ENCODE data around the gene FBLN2. TPM values are rescaled to one million over a fixed set of nuclear protein-coding genes. Genes with fewer than 3 reads are reported as not detected.
A peak's percentile ranks its signal among the peaks of the same experiment; 100 is the strongest.
"Not testable (repeated sequence)": the region's sequence is repeated elsewhere in the genome, so short reads cannot be mapped to it uniquely, and the experiment has no call there.

The FBLN2 gene
- 36.7 and 48.8 TPM in 2 replicates for total RNA-seq (2022)
- Bru-seq, nascent RNA, result percentile 52 among the genes with signal in this experiment
- percentile 46 among the genes with signal in this experiment for BruChase-seq, experiment 1, labeled RNA remaining after a 2-hour chase
- percentile 54 among the genes with signal in this experiment for BruChase-seq, experiment 2, labeled RNA remaining after a 6-hour chase
- long read RNA-seq, full-length matches to known transcripts, result 26 of 54 reads
- long read RNA-seq, partial matches to known transcripts, result 19 of 54 reads
- long read RNA-seq, other reads (novel, unspliced or antisense), result 9 of 54 reads

DNA sequence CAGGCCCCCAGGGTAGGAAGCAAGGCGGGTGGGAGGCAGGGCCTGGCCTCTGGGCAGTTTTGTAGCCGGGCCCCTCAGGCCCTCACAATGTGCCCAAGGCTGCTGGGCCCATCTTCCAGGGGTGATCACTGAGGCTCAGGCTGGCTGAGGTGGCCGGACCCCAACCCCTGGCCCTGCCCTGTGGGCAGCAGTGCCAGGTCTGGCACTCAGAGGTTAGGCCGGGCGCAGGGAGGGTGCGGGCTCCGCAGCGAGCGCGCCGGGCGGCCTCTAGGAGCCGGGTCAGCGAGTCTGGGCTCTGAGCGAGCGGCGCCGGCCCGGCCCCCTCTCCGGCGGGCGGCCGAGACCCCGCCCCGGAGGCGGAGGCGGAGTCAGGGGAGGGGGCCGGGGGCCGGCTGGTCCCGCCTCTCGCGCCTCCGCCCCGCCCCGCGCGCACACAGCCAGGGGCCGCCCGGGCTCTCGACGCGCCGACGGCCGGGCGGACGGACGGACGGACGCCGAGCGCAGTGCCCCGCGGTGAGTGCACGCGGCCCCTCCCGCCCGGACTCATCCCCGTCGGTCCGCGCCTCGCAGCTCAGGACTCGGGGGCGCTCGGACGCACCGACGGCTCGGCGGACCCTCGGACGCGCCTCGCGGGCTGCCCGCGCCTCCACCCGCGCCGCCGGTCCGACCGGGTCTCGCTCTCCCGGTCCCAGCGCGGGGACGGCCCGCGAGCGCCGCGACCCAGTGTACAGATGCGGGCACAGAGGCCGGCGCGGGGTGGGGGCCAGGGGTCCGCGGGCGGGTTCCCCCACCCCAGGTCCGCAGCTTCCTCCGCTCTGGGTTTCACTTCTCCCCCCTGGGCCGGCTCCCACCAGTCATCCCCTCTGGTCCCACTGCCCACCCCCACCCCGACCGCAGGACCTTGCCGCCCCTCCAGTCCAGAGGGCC, at the start of gene FBLN2:
Gene FBLN2, plus strand, starts transcription at position 430 of the 927 bp plus-strand sequence. CDS start 21,231 bp downstream, outside the sequence.
- DNase-seq, result peak; percentile 55 to 87
- TF ChIP-seq CTCF (IDR thresholded peaks at IDR 0.05; ENCODE audit: insufficient read depth in 1 of 2, low read depth in 1 of 2, low read length in 1 of 2, severe bottlenecking in 1 of 2, unreplicated experiment in 1 of 2), result no peak
- Histone ChIP-seq H3K36me3 (ENCODE audit: control insufficient read depth, insufficient read depth, low read length) (no peaks in the 10 kb centered on the region), H3K4me1 (peaks cover 24% of the 10 kb centered on the region), H3K9me3 (no peaks in the 10 kb centered on the region), H3K27me3 (replicated peaks; ENCODE audit: control insufficient read depth, insufficient read depth, low read length) (no peaks in the 10 kb centered on the region), H3K4me3 (ENCODE audit: low read depth, low read length) (peak within 1 kb of the TSS; percentile 46)
- Mint-ChIP-seq H3K36me3 (ENCODE audit: insufficient read depth, unreplicated experiment) (peaks cover 6% of the 10 kb centered on the region), H3K9me3 (ENCODE audit: unreplicated experiment) (no peaks in the 10 kb centered on the region), H3K4me3 (ENCODE audit: unreplicated experiment) (peak within 1 kb of the TSS; percentile 76), H3K4me1 (ENCODE audit: low read depth, unreplicated experiment) (peaks cover 32% of the 10 kb centered on the region), H3K27ac (ENCODE audit: unreplicated experiment) (peak within 1 kb of the TSS; percentile 73), H3K27me3 (ENCODE audit: insufficient read depth, unreplicated experiment) (no peaks in the 10 kb centered on the region)
- POLR2A ChIA-PET, result no interaction called here
- CTCF ChIA-PET, result no interaction called here
- no TSS peak for BruUV-seq (replicated peaks)
- intact Hi-C loops (cut with micrococcal nuclease; ENCODE audit: unreplicated experiment), result loop anchor here (1.0 to 5.0 kb wide), 3 partner anchors 42 to 74 kb away; no protein-coding TSS in a partner anchor

DNA sequence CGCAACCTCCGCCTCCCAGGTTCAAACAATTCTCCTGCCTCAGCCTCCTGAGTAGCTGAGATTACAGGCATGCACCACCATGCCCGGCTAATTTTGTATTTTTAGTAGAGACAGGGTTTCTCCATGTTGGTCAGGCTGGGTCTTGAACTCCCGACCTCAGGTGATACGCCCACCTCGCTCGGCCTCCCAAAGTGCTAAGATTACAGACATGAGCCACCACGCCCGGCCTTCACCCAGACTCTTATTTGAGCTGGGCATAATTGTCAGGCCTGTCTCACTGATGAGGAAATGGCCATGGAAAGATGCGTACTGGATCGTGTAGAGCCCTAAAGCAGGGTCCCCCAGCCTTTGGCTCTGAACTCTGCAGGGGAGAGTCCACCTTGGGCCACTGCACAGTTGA, 49.7 kb upstream of the FBLN2 start:
- H3K27ac Mint-ChIP-seq (ENCODE audit: unreplicated experiment); POLR2A ChIA-PET: not testable (repeated sequence)

DNA sequence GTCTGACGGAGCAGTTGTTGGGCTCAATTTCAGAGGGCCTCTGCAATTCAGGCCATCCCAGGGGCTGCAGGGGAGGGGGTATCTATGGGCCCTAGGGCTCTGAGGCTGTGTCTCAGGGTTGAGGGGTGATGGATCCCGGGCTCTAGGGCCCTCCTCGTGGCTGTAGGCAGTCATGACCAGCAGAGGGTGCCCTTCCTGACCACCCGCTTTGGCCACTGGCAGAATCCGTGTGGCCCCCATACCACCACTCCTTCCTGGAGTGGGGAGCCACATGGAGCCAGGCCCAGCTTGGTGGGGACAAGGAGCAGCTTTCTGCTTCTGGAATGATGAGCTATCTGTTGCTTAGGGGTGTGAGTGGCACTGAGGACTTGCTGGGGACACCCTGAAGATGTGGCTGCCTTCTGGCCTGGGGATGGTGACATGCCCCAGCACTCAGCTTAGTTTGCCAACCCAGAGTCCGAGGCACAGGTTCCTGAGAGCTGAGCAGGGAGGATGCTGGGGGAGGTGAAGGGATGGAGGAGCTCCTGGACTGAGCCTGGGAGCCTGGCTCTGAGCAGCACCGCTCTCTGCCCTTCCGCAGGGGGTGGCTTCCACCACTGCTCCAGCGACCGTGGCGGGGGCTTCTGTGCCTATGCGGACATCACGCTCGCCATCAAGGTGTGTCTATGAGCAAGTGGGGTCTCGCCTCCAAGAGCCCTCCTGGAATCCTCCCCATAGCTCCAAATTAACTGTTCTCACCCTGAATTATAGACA, 48.6 kb upstream of the FBLN2 start:
- intact Hi-C loops (cut with micrococcal nuclease; ENCODE audit: unreplicated experiment), result loop anchor here (1.0 to 10.0 kb wide), 2 partner anchors 148 to 384 kb away; partner anchors contain the start of gene WNT7A
- Histone ChIP-seq H3K36me3 (ENCODE audit: control insufficient read depth, insufficient read depth, low read length) (no peaks in the 10 kb centered on the region; the same call in 1 of the 2 replicates), H3K27me3 (replicated peaks; ENCODE audit: control insufficient read depth, insufficient read depth, low read length) (no peaks in the 10 kb centered on the region), H3K4me3 (ENCODE audit: low read depth, low read length) (no peak overlapping the region), H3K4me1 (no peaks in the 10 kb centered on the region), H3K9me3 (no peaks in the 10 kb centered on the region)
- no peaks in the 10 kb centered on the region for H3K27me3 Mint-ChIP-seq (ENCODE audit: insufficient read depth, unreplicated experiment)
- DNase-seq, result peak in 1 of 2 experiments; percentile 49
- no TSS peak for BruUV-seq (replicated peaks)
- TF ChIP-seq CTCF (IDR thresholded peaks at IDR 0.05; ENCODE audit: insufficient read depth in 1 of 2, low read depth in 1 of 2, low read length in 1 of 2, severe bottlenecking in 1 of 2, unreplicated experiment in 1 of 2), result peak; percentile 45 to 61
- no peaks in the 10 kb centered on the region for H3K9me3 Mint-ChIP-seq (ENCODE audit: unreplicated experiment)
- CTCF ChIA-PET, result interaction anchor here (0.6 to 1.8 kb wide), 2 partner anchors 16 to 147 kb away, joined by 3 to 5 read pairs; no protein-coding TSS in a partner anchor
- peaks cover 5% of the 10 kb centered on the region for H3K36me3 Mint-ChIP-seq (ENCODE audit: insufficient read depth, unreplicated experiment)
- H3K4me1 Mint-ChIP-seq (ENCODE audit: low read depth, unreplicated experiment), result no peaks in the 10 kb centered on the region
- H3K27ac Mint-ChIP-seq (ENCODE audit: unreplicated experiment), result no peak overlapping the region
- POLR2A ChIA-PET, result no interaction called here
- H3K4me3 Mint-ChIP-seq (ENCODE audit: unreplicated experiment), result no peak overlapping the region

More for the DNA sequence above, 49.7 kb upstream of the FBLN2 start:
- CTCF ChIA-PET, result interaction anchor here (2.3 kb wide), 1 partner anchor 149 kb away, joined by 17 read pairs; no protein-coding TSS in a partner anchor
- DNase-seq; H3K36me3 ChIP-seq (ENCODE audit: control insufficient read depth, insufficient read depth, low read length); H3K4me3 ChIP-seq (ENCODE audit: low read depth, low read length); intact Hi-C loops (cut with micrococcal nuclease; ENCODE audit: unreplicated experiment); BruUV-seq (replicated peaks); H3K36me3 Mint-ChIP-seq (ENCODE audit: insufficient read depth, unreplicated experiment); H3K4me1 Mint-ChIP-seq (ENCODE audit: low read depth, unreplicated experiment); H3K27me3 Mint-ChIP-seq (ENCODE audit: insufficient read depth, unreplicated experiment); H3K27me3 ChIP-seq (replicated peaks; ENCODE audit: control insufficient read depth, insufficient read depth, low read length); H3K9me3 ChIP-seq; H3K4me1 ChIP-seq; H3K4me3 Mint-ChIP-seq (ENCODE audit: unreplicated experiment); H3K9me3 Mint-ChIP-seq (ENCODE audit: unreplicated experiment): not testable (repeated sequence)
